Adrenal gland (tissue), 12 donors: ENCODE measurements around the gene BRME1. TPM values are rescaled to one million over a fixed set of nuclear protein-coding genes. Genes with fewer than 3 reads are reported as not detected.

ENCODE experiments used
- DNase-seq, 7 donors: peaks; one replicate each; pipeline ENCODE4 v3.0.0-alpha.2; 2019 to 2020
- H3K27ac ChIP-seq, 5 donors: fragments of 200-600 bp; sonication (generic) in 4 of 5; 1 replicate in 3 of 5; 2 replicates in 2 of 5; pipeline versions ENCODE4 v1.5.1 to v1.8.0; 2016 to 2020; ENCODE audit warnings: mild to moderate bottlenecking in 1 of 5
- H3K27me3 ChIP-seq: fragments of 200-600 bp; 2 replicates; pipeline ENCODE4 v1.8.0; 2021
- H3K36me3 ChIP-seq, 2 donors: fragments of 200-600 bp; replicated peaks in 1 of 2; 1 replicate in 1 of 2; 2 replicates in 1 of 2; pipeline versions ENCODE4 v1.5.1 to v1.8.0; 2018 to 2022
- H3K4me1 ChIP-seq, 2 donors: fragments of 200-600 bp; replicated peaks in 1 of 2; 1 replicate in 1 of 2; 2 replicates in 1 of 2; pipeline versions ENCODE4 v1.5.1 to v1.8.0; 2018 to 2021
- H3K4me3 ChIP-seq, 4 donors: fragments of 200-600 bp; sonication (generic) in 3 of 4; one replicate each; pipeline ENCODE4 v1.5.1; 2016 to 2018
- H3K9me3 ChIP-seq, 3 donors: fragments of 200-600 bp; sonication (generic) in 1 of 3; replicated peaks in 1 of 3; 1 replicate in 2 of 3; 2 replicates in 1 of 3; pipeline versions ENCODE4 v1.5.1 to v1.8.0; 2016 to 2021
- CTCF ChIP-seq, 6 experiments: fragments of 450-650 bp in 4 of 6; fragments of 200-600 bp in 2 of 6; sonication (generic) in 1 of 6; IDR thresholded peaks; 1 replicate in 5 of 6; 2 replicates in 1 of 6; pipeline versions ENCODE4 v1.5.1 to v1.8.0; 2016 to 2021; ENCODE audit warnings: antibody characterized with exemption in 6 of 6, mild to moderate bottlenecking in 2 of 6, moderate library complexity in 1 of 6
- POLR2A ChIP-seq, 2 donors: fragments of 450-650 bp; IDR thresholded peaks; one replicate each; pipeline ENCODE4 v1.6.1; 2017; ENCODE audit warnings: antibody characterized with exemption in 2 of 2, mild to moderate bottlenecking in 2 of 2, moderate library complexity in 1 of 2
- WGBS, 4 donors: extraction: QIAGEN DNeasy Blood & Tissue Kit in 2 of 4; methylation state at CpG; one replicate each; pipeline versions ENCODE4 v1.1.5 to v1.1.7; 2013 to 2017; 5-methylcytosine and 5-hydroxymethylcytosine counted together
- intact Hi-C, 2 donors: fragments of 100-400 bp; cut with DNase I; formaldehyde crosslinking; loops; one replicate each; pipeline versions ENCODE4 v1.14.1 to v1.15.0; 2022 to 2023
- polyA plus RNA-seq, 3 donors: library from polyadenylated mRNA; stranded (reverse); fragments of 200-250 nt in 2 of 3; fragments of 350-450 nt in 1 of 3; fragmentation: Illumina TruSeq in 1 of 3; extraction: RNeasy Lipid Tissue Mini Kit (QIAGEN cat#74804) in 1 of 3; gene quantifications; one replicate each; pipeline ENCODE4 v1.2.3, GENCODE V29; 2013 to 2014
- total RNA-seq, 9 donors: library from RNA; depleted of rRNA in 4 of 9; stranded (reverse); fragments of >200 nt in 4 of 9; fragments of 120-200 nt in 1 of 9; fragmentation: NEBNext Ultra II Directional in 1 of 9; extraction: Animal tissue kit (Norgen Biotek cat#: 25700) in 1 of 9; gene quantifications; one replicate each; pipeline versions ENCODE4 v1.1.0 to v1.2.4, GENCODE V29; 2013 to 2023
- donor health status: healthy with polysubstance abuse.
- donor health status: Bipolar disorder and iron deficiency.
- donor health status: DM: yes; HTN: yes; CAD: no.
- donor health status: DM: no; HTN: no; CAD: no.
- donor health status: DM: no; HTN: no; CAD: no.
- donor health status: DM: yes; HTN: yes; CAD: no.

The BRME1 gene
- total and polyA plus RNA-seq, 12 donors = 0.21 to 4.5 (median 1.4) TPM; not detected in 1

- no peak overlapping the region for H3K4me3 ChIP-seq
- TF ChIP-seq POLR2A (IDR thresholded peaks at IDR 0.05) (no peak), CTCF (IDR thresholded peaks at IDR 0.05) (no peak)
- no peaks in the 10 kb centered on the region for H3K27me3 ChIP-seq
- no peaks in the 10 kb centered on the region for H3K4me1 ChIP-seq
- no peak for DNase-seq
- intact Hi-C loops = no loop called here
- no peaks in the 10 kb centered on the region for H3K9me3 ChIP-seq
- WGBS, 4 donors = 85 to 97% (median 87%) methylated on average over 6 to 30 of the region's 30 CpGs
- no peak overlapping the region for H3K27ac ChIP-seq
- H3K36me3 ChIP-seq = peaks cover 0 to 13% of the 10 kb centered on the region in 2 donors
Observed at GRCh38 chr19:13931391-13932148, 25.7 kb upstream of the BRME1 start.

GRCh38 chr19:13930402-13930801 lies 24.5 kb upstream of the BRME1 start:
- Histone ChIP-seq H3K4me3 (no peak overlapping the region), H3K9me3 (no peaks in the 10 kb centered on the region), H3K27me3 (no peaks in the 10 kb centered on the region), H3K36me3 (peaks cover 0 to 18% of the 10 kb centered on the region in 2 donors), H3K4me1 (no peaks in the 10 kb centered on the region), H3K27ac (no peak overlapping the region)
- 86 to 90% (median 88%) methylated on average over 1 to 17 of the region's 17 CpGs for WGBS, 4 donors
- no peak for TF ChIP-seq CTCF (IDR thresholded peaks at IDR 0.05)
- no peak for TF ChIP-seq POLR2A (IDR thresholded peaks at IDR 0.05)
- no peak for DNase-seq
- intact Hi-C loops = no loop called here

- H3K27ac ChIP-seq = no peak overlapping the region
- intact Hi-C loops = no loop called here
- DNase-seq = no peak
- H3K4me1 ChIP-seq = no peaks in the 10 kb centered on the region
- 85 to 89% (median 88%) methylated on average over 11 to 17 of the region's 17 CpGs; no CpG with 5 or more reads in 1 of the 4 donors for WGBS, 4 donors
- TF ChIP-seq POLR2A (IDR thresholded peaks at IDR 0.05) (no peak), CTCF (IDR thresholded peaks at IDR 0.05) (no peak)
- H3K36me3 ChIP-seq = peaks cover 0 to 21% of the 10 kb centered on the region in 2 donors
- no peaks in the 10 kb centered on the region for H3K27me3 ChIP-seq
- H3K9me3 ChIP-seq = no peaks in the 10 kb centered on the region
- H3K4me3 ChIP-seq = no peak overlapping the region
Observed at GRCh38 chr19:13929956-13930355, 24.0 kb upstream of the BRME1 start.

GRCh38 chr19:13929340-13929739 lies 23.4 kb upstream of the BRME1 start:
- Histone ChIP-seq H3K36me3 (peaks cover 0 to 28% of the 10 kb centered on the region in 2 donors), H3K4me3 (no peak overlapping the region), H3K4me1 (no peaks in the 10 kb centered on the region), H3K27ac (no peak overlapping the region), H3K27me3 (no peaks in the 10 kb centered on the region), H3K9me3 (no peaks in the 10 kb centered on the region)
- intact Hi-C loops = no loop called here
- 81 to 88% (median 83%) methylated on average over 5 to 12 of the region's 12 CpGs for WGBS, 4 donors
- TF ChIP-seq CTCF (IDR thresholded peaks at IDR 0.05) (no peak), POLR2A (IDR thresholded peaks at IDR 0.05) (no peak)
- DNase-seq = no peak
